Measurements from ENCODE around the gene PSORS1C1.
"Not testable (repeated sequence)": the region's sequence is repeated elsewhere in the genome, so short reads cannot be mapped to it uniquely, and the experiment has no call there.

DNA sequence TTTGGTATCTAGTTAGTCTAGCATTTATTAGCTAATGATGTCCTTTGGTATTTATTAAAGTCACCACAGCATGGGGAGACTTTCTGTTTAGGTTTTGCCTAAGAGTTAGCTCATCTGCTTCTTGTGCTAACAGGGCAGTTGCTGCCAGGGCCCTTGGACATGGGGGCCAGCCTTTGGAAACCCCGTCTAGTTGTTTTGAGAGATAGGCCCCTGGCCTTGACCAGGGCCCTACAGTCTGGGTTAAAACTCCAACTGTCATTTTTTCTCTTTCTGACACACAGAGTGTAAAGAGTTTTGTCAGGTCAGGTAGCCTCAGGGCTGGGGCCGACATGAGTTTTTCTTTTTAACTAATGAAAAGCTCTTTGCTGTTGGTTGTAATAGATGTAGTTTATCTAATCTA is 68.7 kb downstream of the PSORS1C1 start:
- TF ChIP-seq, protein P1, sequence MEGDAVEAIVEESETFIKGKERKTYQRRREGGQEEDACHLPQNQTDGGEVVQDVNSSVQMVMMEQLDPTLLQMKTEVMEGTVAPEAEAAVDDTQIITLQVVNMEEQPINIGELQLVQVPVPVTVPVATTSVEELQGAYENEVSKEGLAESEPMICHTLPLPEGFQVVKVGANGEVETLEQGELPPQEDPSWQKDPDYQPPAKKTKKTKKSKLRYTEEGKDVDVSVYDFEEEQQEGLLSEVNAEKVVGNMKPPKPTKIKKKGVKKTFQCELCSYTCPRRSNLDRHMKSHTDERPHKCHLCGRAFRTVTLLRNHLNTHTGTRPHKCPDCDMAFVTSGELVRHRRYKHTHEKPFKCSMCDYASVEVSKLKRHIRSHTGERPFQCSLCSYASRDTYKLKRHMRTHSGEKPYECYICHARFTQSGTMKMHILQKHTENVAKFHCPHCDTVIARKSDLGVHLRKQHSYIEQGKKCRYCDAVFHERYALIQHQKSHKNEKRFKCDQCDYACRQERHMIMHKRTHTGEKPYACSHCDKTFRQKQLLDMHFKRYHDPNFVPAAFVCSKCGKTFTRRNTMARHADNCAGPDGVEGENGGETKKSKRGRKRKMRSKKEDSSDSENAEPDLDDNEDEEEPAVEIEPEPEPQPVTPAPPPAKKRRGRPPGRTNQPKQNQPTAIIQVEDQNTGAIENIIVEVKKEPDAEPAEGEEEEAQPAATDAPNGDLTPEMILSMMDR (IDR thresholded peaks at IDR 0.05 in 8 of 11, conservative IDR thresholded peaks at IDR 0.05 in 3 of 11) = not testable (repeated sequence)
- not testable (repeated sequence) for TF ChIP-seq POLR2AphosphoS5, POLR2A (IDR thresholded peaks at IDR 0.05)

All from spleen (tissue), 7 donors.